ENCODE measurements around the gene TSGA10IP.
"Not testable (repeated sequence)": the region's sequence is repeated elsewhere in the genome, so short reads cannot be mapped to it uniquely, and the experiment has no call there.

TSGA10IP gene

DNA sequence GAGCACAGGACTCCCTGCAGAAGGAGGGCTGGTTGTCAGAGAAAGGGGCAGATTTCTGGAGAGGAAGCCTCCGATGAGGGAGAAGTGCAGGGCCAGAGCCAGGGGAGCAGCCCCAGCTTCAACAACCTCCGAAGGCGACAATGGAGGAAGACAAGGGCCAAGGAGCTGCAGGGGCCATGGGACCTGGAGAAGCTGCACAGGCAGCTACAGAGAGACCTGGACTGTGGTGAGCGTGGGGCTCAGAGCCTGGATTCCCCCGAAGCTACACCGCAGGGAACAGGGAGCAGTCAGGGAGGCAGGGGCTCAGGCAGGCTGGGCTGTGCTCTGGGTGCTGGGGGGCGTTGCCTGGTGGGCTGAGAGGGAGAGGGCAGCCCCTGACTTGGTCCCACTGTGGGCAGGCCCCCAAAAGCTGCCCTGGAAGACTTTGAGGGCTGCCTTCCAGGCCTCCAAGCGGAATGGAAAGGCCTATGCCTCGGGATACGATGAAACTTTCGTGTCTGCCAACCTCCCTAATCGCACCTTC, 2.4 kb downstream of the TSGA10IP start:
- no peak for DNase-seq

DNA sequence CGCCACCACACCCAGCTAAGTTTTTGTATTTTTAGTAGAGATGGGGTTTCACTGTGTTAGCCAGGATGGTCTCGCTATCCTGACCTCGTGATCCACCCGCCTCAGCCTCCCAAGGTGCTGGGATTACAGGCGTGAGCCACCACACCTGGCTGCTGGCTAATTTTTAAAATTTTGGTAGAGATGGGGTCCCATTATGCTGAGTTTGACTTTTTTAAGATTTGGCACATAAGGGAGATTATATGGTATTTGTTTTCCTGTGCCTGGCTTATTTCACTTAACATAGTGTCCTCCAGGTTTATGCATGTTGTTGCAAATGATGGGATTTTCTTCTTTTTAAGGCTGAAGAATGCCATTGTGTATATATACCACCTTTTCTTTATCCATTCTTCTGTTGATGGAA, 5.4 kb downstream of the TSGA10IP start:
- DNase-seq, result not testable (repeated sequence)

DNA sequence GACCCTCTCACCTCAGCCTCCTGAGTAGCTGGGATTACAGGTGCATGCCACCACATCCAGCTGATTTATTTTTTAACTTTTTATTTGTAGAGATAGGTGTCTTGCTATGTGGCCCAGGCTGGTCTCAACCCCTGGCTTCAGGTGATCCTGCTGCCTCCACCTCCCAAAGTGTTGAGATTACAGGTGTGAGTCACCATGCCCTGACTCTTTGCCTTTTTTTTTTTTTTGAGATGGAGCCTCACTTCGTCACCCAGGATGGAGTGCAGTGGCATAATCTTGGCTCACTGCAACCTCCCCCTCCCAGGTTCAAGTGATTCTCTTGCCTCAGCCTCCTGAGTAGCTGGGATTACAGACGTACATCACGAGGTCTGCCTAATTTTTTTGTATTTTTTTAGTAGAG, 6.4 kb downstream of the TSGA10IP start:
- not testable (repeated sequence) for DNase-seq

- no peak for DNase-seq
These were observed 6.8 kb downstream of the TSGA10IP start for GRCh38 chr11:65952052-65952521.

- DNase-seq, result no peak
These were observed 8.2 kb downstream of the TSGA10IP start for GRCh38 chr11:65953471-65953870.

GRCh38 chr11:65954771-65955170, 9.5 kb downstream of the TSGA10IP start:
- no peak for DNase-seq

DNA sequence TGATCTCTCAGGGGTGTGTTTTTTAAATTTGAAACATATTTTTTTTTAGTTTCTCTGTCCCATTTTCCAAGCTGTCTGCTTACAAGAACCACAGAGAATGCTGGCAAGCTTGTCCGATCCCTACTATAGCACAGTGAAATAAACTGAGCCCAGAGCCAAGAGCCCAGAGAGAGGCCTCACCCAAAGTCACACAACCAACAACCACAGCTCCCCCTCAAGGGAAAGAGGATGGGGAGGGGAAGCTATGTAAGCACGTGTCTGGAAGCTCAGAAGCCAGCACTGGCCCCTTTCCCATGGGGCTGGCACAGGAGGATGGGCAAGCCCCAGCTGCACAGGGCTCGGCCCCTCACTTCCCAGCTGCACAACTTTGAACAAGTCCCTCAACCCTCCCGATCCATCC, 13.0 kb downstream of the TSGA10IP start:
- DNase-seq, result no peak

DNA sequence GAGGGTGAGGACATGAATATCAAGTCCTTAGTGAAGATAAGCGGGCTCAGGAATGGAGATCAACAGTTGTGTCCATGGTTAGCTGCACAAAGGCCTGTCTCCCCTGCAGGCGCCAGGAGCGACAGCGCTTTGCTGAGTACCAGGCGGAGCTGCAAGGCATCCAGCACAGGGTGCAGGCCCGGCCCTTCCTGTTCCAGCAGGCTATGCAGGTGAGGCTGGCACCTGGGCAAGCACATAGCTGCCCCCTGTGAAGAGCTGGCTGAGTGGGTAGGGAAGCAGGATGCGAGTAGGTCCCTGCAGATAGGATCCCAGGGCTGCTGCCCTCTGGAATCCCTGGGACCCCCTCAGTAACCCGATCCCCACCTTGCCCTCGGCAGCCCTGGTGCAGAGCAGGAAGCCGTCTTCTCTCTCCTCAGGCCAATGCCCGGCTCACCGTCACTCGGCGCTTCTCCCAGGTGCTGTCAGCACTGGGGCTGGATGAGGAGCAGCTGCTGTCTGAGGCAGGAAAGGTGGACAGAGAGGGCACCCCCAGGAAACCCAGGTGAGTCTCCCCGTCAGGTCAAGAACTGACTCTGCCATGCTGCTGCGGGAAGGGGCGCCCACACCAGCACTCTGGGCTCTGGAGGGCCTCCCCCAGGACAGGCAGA, 13.6 kb downstream of the TSGA10IP start:
- DNase-seq, result no peak

DNA sequence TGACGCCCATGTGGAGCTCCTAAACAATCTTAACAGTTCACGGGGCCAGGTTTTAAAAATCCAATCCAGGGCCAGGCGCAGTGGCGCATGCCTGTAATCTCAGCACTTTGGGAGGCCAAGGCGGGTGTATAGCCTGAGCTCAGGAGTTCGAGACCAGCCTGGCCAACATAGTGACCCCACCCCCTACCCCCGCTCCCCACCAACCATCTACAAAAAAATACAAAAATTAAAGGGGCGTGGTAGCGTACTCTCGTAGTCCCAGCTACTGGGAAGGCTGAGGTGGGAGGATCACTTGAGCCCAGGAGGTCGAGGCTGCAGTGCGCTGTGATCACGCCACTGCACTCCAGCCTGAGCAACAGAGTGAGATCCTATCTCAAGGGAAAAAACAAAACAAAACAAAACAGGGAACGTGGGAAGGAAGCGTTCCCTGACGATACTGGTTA, 15.6 kb downstream of the TSGA10IP start:
- no peak for DNase-seq

GRCh38 chr11:65961267-65962140, 16.2 kb downstream of the TSGA10IP start, which contains the start of gene SART1:
Gene SART1, plus strand, starts transcription at chr11:65961734. Its CDS starts 47 bp downstream, at chr11:65961781.
- peak; percentile 92 to 96 for DNase-seq

GRCh38 chr11:65962141-65962564, 16.9 kb downstream of the TSGA10IP start:
- no peak for DNase-seq

- DNase-seq, result no peak
These were observed 19.6 kb downstream of the TSGA10IP start for GRCh38 chr11:65964906-65965305.

DNA sequence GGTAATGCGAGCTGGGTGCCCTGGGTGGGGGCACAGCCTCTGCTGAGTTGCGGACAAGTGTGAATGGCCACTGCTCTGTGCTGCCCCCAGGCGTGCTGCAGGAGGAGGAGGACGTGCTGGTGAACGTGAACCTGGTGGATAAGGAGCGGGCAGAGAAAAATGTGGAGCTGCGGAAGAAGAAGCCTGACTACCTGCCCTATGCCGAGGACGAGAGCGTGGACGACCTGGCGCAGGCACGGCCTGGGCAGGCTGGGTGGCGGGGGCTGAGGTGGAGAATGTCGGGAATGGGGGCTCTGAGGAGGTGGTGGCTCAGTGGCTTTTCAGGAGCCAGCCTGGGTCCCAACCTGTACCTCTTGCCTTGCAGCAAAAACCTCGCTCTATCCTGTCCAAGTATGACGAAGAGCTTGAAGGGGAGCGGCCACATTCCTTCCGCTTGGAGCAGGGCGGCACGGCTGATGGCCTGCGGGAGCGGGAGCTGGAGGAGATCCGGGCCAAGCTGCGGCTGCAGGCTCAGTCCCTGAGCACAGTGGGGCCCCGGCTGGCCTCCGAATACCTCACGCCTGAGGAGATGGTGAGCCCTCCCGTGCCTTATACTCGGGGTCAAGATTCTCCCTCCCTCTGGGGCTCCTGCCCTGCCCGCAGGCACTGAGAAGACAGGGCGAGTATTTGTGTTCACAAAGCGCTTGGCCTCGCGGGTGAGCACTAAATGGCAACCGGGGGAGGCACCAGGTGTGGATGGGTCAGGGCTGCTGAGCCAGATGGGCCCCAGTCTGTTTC, 20.9 kb downstream of the TSGA10IP start:
- no peak for DNase-seq

- DNase-seq, result no peak
These were observed 22.2 kb downstream of the TSGA10IP start for GRCh38 chr11:65967329-65967934.

GRCh38 chr11:65968600-65969482, 23.6 kb downstream of the TSGA10IP start:
- no peak for DNase-seq

GRCh38 chr11:65972116-65972515, 26.8 kb downstream of the TSGA10IP start:
- no peak for DNase-seq

DNA sequence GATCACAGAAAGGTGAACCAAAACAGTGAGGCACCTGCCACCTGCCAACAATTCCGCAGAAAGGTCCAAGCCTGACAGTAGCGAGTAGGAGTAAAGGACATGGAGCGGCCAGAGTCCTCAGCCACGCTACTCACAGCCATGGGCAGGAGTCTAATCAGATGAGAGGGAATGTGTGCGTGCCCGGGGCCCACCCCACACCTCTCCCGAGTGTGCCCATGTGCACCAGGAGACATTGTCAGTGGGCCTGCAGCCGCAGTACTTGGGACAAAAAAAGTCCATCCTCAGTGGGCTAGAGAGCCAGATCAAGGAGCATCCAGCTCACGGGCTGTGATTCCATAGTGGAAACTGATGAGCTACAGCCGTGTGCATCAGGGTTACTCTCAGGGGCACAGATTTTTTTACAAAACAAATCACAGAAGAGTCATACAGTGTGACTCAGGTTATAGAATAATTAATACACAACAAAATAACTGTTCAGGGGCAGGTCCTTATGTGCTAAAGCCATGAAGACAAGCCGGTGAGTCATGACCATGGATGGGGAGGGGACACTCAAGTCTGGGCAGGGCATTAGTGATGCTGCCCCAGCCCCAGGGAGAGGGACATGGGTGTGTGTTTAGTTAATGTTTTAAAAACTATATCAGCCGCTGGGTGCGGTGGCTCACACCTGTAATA, 28.3 kb downstream of the TSGA10IP start:
- DNase-seq, result no peak

DNA sequence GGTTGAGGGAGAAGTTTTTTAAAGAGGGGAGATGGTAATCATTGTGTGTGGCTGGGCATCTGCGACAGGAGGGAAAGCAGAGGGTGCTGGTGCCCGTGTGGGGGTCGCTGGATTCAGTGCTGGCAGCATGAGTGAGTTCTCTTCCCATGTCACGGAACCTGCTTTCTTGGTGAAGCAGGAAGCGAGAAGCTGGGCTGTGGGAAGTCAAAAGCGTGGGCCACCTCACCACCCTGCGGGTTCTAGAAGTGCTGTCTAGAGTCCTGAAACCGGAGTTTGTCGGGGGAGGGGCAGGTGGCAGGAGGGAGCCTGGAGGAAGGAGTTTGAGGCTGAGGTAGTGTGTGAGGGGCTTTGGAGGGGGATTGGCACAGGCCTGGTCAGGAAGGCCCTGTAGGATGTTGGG, 30.5 kb downstream of the TSGA10IP start:
- DNase-seq, result no peak

GRCh38 chr11:65976216-65977176, 31.2 kb downstream of the TSGA10IP start:
- no peak for DNase-seq

All from stimulated activated CD4-positive, alpha-beta T cell treated with anti-CD3 and anti-CD28 coated beads, Interleukin-4, amount 100 ng/mL, for 4 hours (primary cell).